ENCODE measurements around the gene GPR146. TPM values are rescaled to one million over a fixed set of nuclear protein-coding genes. Genes with fewer than 3 reads are reported as not detected.

The GPR146 gene
- total and polyA plus RNA-seq, 2 of the 8 experiments (the other 6 are each of a cell fraction or from before 2014, with no cell fraction given): 1.8 to 2.7 TPM

GRCh38 chr7:1017586-1018333, 26.6 kb upstream of the GPR146 start (continued):
- TF ChIP-seq CHD7 (IDR thresholded peaks at IDR 0.05; ENCODE audit: insufficient replicate concordance, low read length) (no peak), CREB1 (IDR thresholded peaks at IDR 0.05) (no peak), BACH1 (IDR thresholded peaks at IDR 0.05; ENCODE audit: low read length) (no peak), POLR2A (IDR thresholded peaks at IDR 0.05; ENCODE audit: control extremely low read depth in 1 of 2, low read depth in 2 of 2, low read length in 2 of 2) (no peak), FOSL1 (IDR thresholded peaks at IDR 0.05; ENCODE audit: insufficient read depth, low read depth, low read length) (no peak), TCF12 (IDR thresholded peaks at IDR 0.05; ENCODE audit: low read depth, low read length) (no peak), SIX5 (IDR thresholded peaks at IDR 0.05; ENCODE audit: low read depth, low read length) (no peak), ASH2L (IDR thresholded peaks at IDR 0.05; ENCODE audit: low read length) (no peak), KDM1A (IDR thresholded peaks at IDR 0.05; ENCODE audit: borderline replicate concordance, low read length) (no peak), PHF8 (conservative IDR thresholded peaks at IDR 0.05; ENCODE audit: low read depth, low read length) (no peak), NRF1 (IDR thresholded peaks at IDR 0.05; ENCODE audit: low read depth, low read length) (no peak)

Measured in H1 (cell line).